Neural cell (in vitro differentiated cells): Measurements from ENCODE around the gene CTBP2. TPM values are rescaled to one million over a fixed set of nuclear protein-coding genes. Genes with fewer than 3 reads are reported as not detected.

Source experiments
- H2AFZ ChIP-seq: fragments of 200-600, 300-800 bp; sonication (generic), shearing (Covaris generic); 2 replicates; pipeline ENCODE4 v1.6.0; 2014; ENCODE audit warnings: low read depth, mild to moderate bottlenecking, antibody characterized with exemption, low read length, moderate library complexity
- H3F3A ChIP-seq: fragments of 200-600 bp; shearing (Covaris generic); 2 replicates; pipeline ENCODE4 v1.6.1; 2016; ENCODE audit warnings: mild to moderate bottlenecking, moderate library complexity, mixed read lengths, antibody characterized with exemption, low read length; ENCODE audit not compliant: insufficient read depth, poor library complexity, severe bottlenecking
- H3K27ac ChIP-seq: fragments of 200-600, 300-800 bp; sonication (generic), shearing (Covaris generic); 2 replicates; pipeline ENCODE4 v1.5.1; 2014; ENCODE audit warnings: mild to moderate bottlenecking, low read length, moderate library complexity
- H3K27me3 ChIP-seq: fragments of 300-800, 200-600 bp; sonication (generic), shearing (Covaris generic); 2 replicates; pipeline ENCODE4 v1.6.0; 2014; ENCODE audit warnings: mild to moderate bottlenecking, low read depth, low read length, moderate library complexity; ENCODE audit not compliant: insufficient read depth
- H3K36me3 ChIP-seq: fragments of 300-800, 200-600 bp; sonication (generic), shearing (Covaris generic); 2 replicates; pipeline ENCODE4 v1.5.1; 2014; ENCODE audit warnings: mild to moderate bottlenecking, antibody characterized with exemption, low read length, moderate library complexity; ENCODE audit not compliant: insufficient read depth
- H3K4me2 ChIP-seq: fragments of 300-800, 200-600 bp; sonication (generic), shearing (Covaris generic); 2 replicates; pipeline ENCODE4 v1.6.0; 2014; ENCODE audit warnings: mild to moderate bottlenecking, low read length
- H3K4me3 ChIP-seq: fragments of 300-800, 200-600 bp; sonication (generic), shearing (Covaris generic); 2 replicates; pipeline ENCODE4 v1.5.1; 2014; ENCODE audit warnings: mild to moderate bottlenecking, low read length, moderate library complexity
- H3K79me2 ChIP-seq: fragments of 200-600 bp; shearing (Covaris generic); replicated peaks from 2 replicates; pipeline ENCODE4 v1.6.0; 2014; ENCODE audit warnings: mild to moderate bottlenecking, low read length, moderate library complexity; ENCODE audit not compliant: insufficient read depth
- H3K9ac ChIP-seq: fragments of 300-800, 200-600 bp; sonication (generic), shearing (Covaris generic); 2 replicates; pipeline ENCODE4 v1.6.1; 2016; ENCODE audit warnings: mild to moderate bottlenecking, low read length, mixed read lengths
- H3K9me2 ChIP-seq: fragments of 200-600 bp; shearing (Covaris generic); 2 replicates; pipeline ENCODE4 v1.6.1; 2016; ENCODE audit warnings: mild to moderate bottlenecking, low read length, mixed read lengths; ENCODE audit not compliant: insufficient read depth
- H3K9me3 ChIP-seq: fragments of 200-600, 300-800 bp; sonication (generic), shearing (Covaris generic); 2 replicates; pipeline ENCODE4 v1.6.1; 2016; ENCODE audit warnings: mild to moderate bottlenecking, mixed run types, low read length, moderate library complexity, mixed read lengths
- H4K20me1 ChIP-seq: fragments of 200-600 bp; shearing (Covaris generic); 2 replicates; pipeline ENCODE4 v1.6.1; 2016; ENCODE audit warnings: mild to moderate bottlenecking, mixed run types; ENCODE audit not compliant: insufficient read depth
- CTCF ChIP-seq: fragments of 450-650 bp; IDR thresholded peaks from 2 replicates; pipeline ENCODE4 v1.5.1; 2014; ENCODE audit warnings: antibody characterized with exemption, mild to moderate bottlenecking, moderate library complexity; ENCODE audit not compliant: poor library complexity, severe bottlenecking
- EP300 ChIP-seq: fragments of 450-650 bp; conservative IDR thresholded peaks from 2 replicates; pipeline ENCODE4 v1.6.1; 2014; ENCODE audit warnings: antibody characterized with exemption, mild to moderate bottlenecking, moderate library complexity; ENCODE audit not compliant: poor library complexity, severe bottlenecking
- EZH2 ChIP-seq: fragments of 200-600, 300-800 bp; shearing (Covaris generic), sonication (generic); IDR thresholded peaks from 2 replicates; pipeline ENCODE4 v1.6.1; 2014; ENCODE audit warnings: antibody characterized with exemption, low read length, borderline replicate concordance, mild to moderate bottlenecking; ENCODE audit not compliant: insufficient read depth, poor library complexity, severe bottlenecking
- MXI1 ChIP-seq: fragments of 450-650 bp; conservative IDR thresholded peaks from 2 replicates; pipeline ENCODE4 v1.6.1; 2014; ENCODE audit warnings: antibody characterized with exemption, mild to moderate bottlenecking; ENCODE audit not compliant: poor library complexity, severe bottlenecking
- POLR2AphosphoS5 ChIP-seq: IDR thresholded peaks from 2 replicates; pipeline ENCODE4 v1.6.1; 2012
- RAD21 ChIP-seq: fragments of 450-650 bp; conservative IDR thresholded peaks from 2 replicates; pipeline ENCODE4 v1.6.1; 2014; ENCODE audit warnings: antibody characterized with exemption, mild to moderate bottlenecking, moderate library complexity
- REST ChIP-seq: IDR thresholded peaks from 2 replicates; pipeline ENCODE4 v1.6.1; 2012; ENCODE audit warnings: borderline replicate concordance
- SMC3 ChIP-seq: fragments of 450-650 bp; conservative IDR thresholded peaks from 2 replicates; pipeline ENCODE4 v1.6.1; 2014; ENCODE audit warnings: antibody characterized with exemption, mild to moderate bottlenecking, moderate library complexity; ENCODE audit not compliant: poor library complexity
- TAF1 ChIP-seq: IDR thresholded peaks from 2 replicates; pipeline ENCODE4 v1.6.1; 2012; ENCODE audit warnings: low read depth
- polyA plus RNA-seq: library from polyadenylated mRNA; depleted of rRNA; stranded (reverse); fragments of >200 nt; gene quantifications from 2 replicates; pipeline ENCODE4 v1.2.3, GENCODE V29; 2014

Gene CTBP2
- polyA plus RNA-seq, 1 donor from 2014 or later, result 59.5 TPM

GRCh38 chr10:125166658-125167057 lies 6.3 kb upstream of the CTBP2 start:
- H3K4me3 ChIP-seq, result no peak overlapping the region
- H3K9me3 ChIP-seq, result no peaks in the 10 kb centered on the region
- TF ChIP-seq SMC3 (no peak), CTCF (no peak), REST (no peak), RAD21 (no peak), EZH2 (no peak), TAF1 (no peak), EP300 (no peak), POLR2AphosphoS5 (no peak), MXI1 (no peak)
- no peak overlapping the region for H3K4me2 ChIP-seq
- H3K27ac ChIP-seq, result no peak overlapping the region
- no peak overlapping the region for H2AFZ ChIP-seq
- H3K36me3 ChIP-seq, result no peaks in the 10 kb centered on the region
- H3F3A ChIP-seq, result no peaks in the 10 kb centered on the region
- H3K9me2 ChIP-seq, result no peaks in the 10 kb centered on the region
- no peak overlapping the region for H3K9ac ChIP-seq
- H3K27me3 ChIP-seq, result peaks cover 26% of the 10 kb centered on the region
- no peaks in the 10 kb centered on the region for H3K79me2 ChIP-seq
- no peaks in the 10 kb centered on the region for H4K20me1 ChIP-seq

- H3K9ac ChIP-seq, result no peak overlapping the region
- H4K20me1 ChIP-seq, result no peaks in the 10 kb centered on the region
- no peak overlapping the region for H3K4me2 ChIP-seq
- H3K36me3 ChIP-seq, result no peaks in the 10 kb centered on the region
- no peaks in the 10 kb centered on the region for H3K9me2 ChIP-seq
- no peaks in the 10 kb centered on the region for H3F3A ChIP-seq
- H3K79me2 ChIP-seq, result no peaks in the 10 kb centered on the region
- H3K27ac ChIP-seq, result no peak overlapping the region
- no peaks in the 10 kb centered on the region for H3K9me3 ChIP-seq
- no peak overlapping the region for H3K4me3 ChIP-seq
- peaks cover 33% of the 10 kb centered on the region for H3K27me3 ChIP-seq
- no peak overlapping the region for H2AFZ ChIP-seq
- TF ChIP-seq SMC3, result no peak
- no peak for TF ChIP-seq EP300
- no peak for TF ChIP-seq POLR2AphosphoS5
- no peak for TF ChIP-seq CTCF
- no peak for TF ChIP-seq REST
- TF ChIP-seq EZH2, result no peak
- no peak for TF ChIP-seq MXI1
- no peak for TF ChIP-seq RAD21
- TF ChIP-seq TAF1, result no peak
Measured at GRCh38 chr10:125165584-125166573, 5.5 kb upstream of the CTBP2 start.
